K562 (cell line): Measurements from ENCODE around the gene NUP62. TPM values are rescaled to one million over a fixed set of nuclear protein-coding genes. Genes with fewer than 3 reads are reported as not detected.

Source experiments
- ETS2 ChIP-seq: IDR thresholded peaks from 2 replicates; pipeline ENCODE4 v1.6.1; 2016; ENCODE audit warnings: borderline replicate concordance, missing genetic modification characterization, mild to moderate bottlenecking, moderate library complexity, missing compliant biosample characterization; ENCODE audit not compliant: poor library complexity, severe bottlenecking
- GATAD2A ChIP-seq: fragments of 450-650 bp; IDR thresholded peaks from 2 replicates; pipeline ENCODE4 v1.6.1; 2017
- GTF2E2 ChIP-seq: fragments of 200-800 bp; sonication (Bioruptor generic); IDR thresholded peaks from 2 replicates; pipeline ENCODE4 v1.6.1; 2016; ENCODE audit warnings: missing genetic modification characterization, missing compliant biosample characterization
- HDGF ChIP-seq: fragments of 450-650 bp; IDR thresholded peaks from 2 replicates; pipeline ENCODE4 v1.6.1; 2016
- TCF3 ChIP-seq: sonication (generic); formaldehyde crosslinking; IDR thresholded peaks from 2 replicates; pipeline ENCODE4 v1.4.0; 2020; ENCODE audit warnings: mild to moderate bottlenecking, missing genetic modification reagents
- ZBED1 ChIP-seq: IDR thresholded peaks from 2 replicates; pipeline ENCODE4 v1.6.1; 2014
- ZBTB8A ChIP-seq: fragments of 450-650 bp; IDR thresholded peaks from 2 replicates; pipeline ENCODE4 v1.6.1; 2018; ENCODE audit warnings: mild to moderate bottlenecking, moderate library complexity; ENCODE audit not compliant: partially characterized antibody
- ZNF165 ChIP-seq: fragments of 250-450 bp; sonication (Bioruptor Pico); IDR thresholded peaks from 2 replicates; pipeline ENCODE4 v1.4.0; 2020; ENCODE audit warnings: borderline replicate concordance
- ZNF212 ChIP-seq: fragments of 450-650 bp; formaldehyde crosslinking; IDR thresholded peaks from 2 replicates; pipeline ENCODE4 v1.4.0; 2020; ENCODE audit warnings: mild to moderate bottlenecking
- ZNF778 ChIP-seq: fragments of 450-650 bp; formaldehyde crosslinking; IDR thresholded peaks from 2 replicates; pipeline ENCODE4 v1.4.0; 2020; ENCODE audit warnings: mild to moderate bottlenecking, moderate library complexity
- polyA plus RNA-seq, 8 experiments: library from polyadenylated mRNA; depleted of rRNA in 4 of 8; stranded (reverse) in 5 of 8; unstranded in 3 of 8; fragments of >200 nt; fragmentation: Nextera tagmentation in 2 of 8; fragmentation: Illumina TruSeq in 1 of 8; extraction: Ambion mirVana in 2 of 8; extraction: Trizol in 1 of 8; gene quantifications; 2 replicates each; pipeline versions ENCODE4 v1.2.1 to v1.2.3, GENCODE V29; 2011 to 2014; ENCODE audit warnings: inconsistent platforms in 1 of 8, missing spikeins in 1 of 8
- total RNA-seq, 7 experiments: library from RNA; depleted of rRNA in 6 of 7; stranded (reverse); fragments of >200 nt in 6 of 7; fragmentation: Illumina TruSeq in 2 of 7; extraction: Trizol in 2 of 7; gene quantifications; 2 replicates each; pipeline versions ENCODE4 v1.2.1 to v1.2.3, GENCODE V29; 2011 to 2021; ENCODE audit warnings: low replicate concordance in 1 of 7
- TF ChIP-seq, protein P1 (sequence below): sonication (generic); formaldehyde crosslinking; IDR thresholded peaks from 2 replicates; pipeline ENCODE4 v1.8.1; 2022; ENCODE audit warnings: missing genetic modification reagents
- TF ChIP-seq, protein P2 (sequence below): fragments of 250-450 bp; sonication (Bioruptor Pico); IDR thresholded peaks from 2 replicates; pipeline ENCODE4 v1.8.0; 2022; ENCODE audit warnings: inconsistent platforms
- TF ChIP-seq, protein P3 (sequence below): fragments of 250-450 bp; sonication (Bioruptor Pico); IDR thresholded peaks from 2 replicates; pipeline ENCODE4 v1.5.0; 2021; ENCODE audit warnings: mild to moderate bottlenecking, moderate library complexity

The NUP62 gene
- total and polyA plus RNA-seq, 9 of the 15 experiments (the other 6 are each of a cell fraction or from before 2014, with no cell fraction given): 16.9 to 109 (median 66.0) TPM

DNA sequence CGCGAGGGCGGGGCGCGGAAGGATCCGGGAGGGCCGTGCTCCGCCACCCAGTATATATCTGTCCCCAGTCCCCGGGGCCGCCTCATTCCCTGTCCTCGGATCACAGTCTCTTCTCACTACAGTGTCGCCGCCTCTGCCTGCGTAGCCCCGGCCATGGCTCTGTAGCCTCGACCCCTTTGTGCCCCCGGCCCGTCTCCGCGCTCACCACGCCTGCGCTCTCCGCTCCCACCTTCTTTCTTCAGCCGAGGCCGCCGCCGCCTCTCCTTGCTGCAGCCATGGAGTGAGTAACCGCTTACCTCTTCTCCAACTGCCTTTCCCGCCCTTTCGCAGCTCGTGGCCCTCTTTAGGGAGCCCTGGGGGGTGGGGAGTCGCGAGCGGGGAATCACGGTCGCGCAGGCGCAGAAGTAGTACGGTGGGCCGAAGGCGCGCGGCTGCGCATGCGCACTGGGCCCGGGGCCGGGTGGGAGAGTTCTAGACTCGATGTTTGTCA lies at the start of gene NUP62, which contains the start of gene ATF5 (continued):
- TF ChIP-seq GTF2E2 (tag) (peak; percentile 97), ZNF778 (no peak), ZNF212 (CRISPR knock-in tag) (no peak), GATAD2A (no peak), ZNF165 (CRISPR knock-in tag) (no peak), ZBED1 (peak; percentile 84; the same call in 1 of the 2 replicates), ZBTB8A (no peak), TCF3 (peak; percentile 5), HDGF (no peak), ETS2 (tag) (no peak)
- TF ChIP-seq, protein P1, sequence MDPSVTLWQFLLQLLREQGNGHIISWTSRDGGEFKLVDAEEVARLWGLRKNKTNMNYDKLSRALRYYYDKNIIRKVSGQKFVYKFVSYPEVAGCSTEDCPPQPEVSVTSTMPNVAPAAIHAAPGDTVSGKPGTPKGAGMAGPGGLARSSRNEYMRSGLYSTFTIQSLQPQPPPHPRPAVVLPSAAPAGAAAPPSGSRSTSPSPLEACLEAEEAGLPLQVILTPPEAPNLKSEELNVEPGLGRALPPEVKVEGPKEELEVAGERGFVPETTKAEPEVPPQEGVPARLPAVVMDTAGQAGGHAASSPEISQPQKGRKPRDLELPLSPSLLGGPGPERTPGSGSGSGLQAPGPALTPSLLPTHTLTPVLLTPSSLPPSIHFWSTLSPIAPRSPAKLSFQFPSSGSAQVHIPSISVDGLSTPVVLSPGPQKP: 0 out of 2 replicates have a peak, but pooled peaks have one; percentile 20
- TF ChIP-seq, protein P2, sequence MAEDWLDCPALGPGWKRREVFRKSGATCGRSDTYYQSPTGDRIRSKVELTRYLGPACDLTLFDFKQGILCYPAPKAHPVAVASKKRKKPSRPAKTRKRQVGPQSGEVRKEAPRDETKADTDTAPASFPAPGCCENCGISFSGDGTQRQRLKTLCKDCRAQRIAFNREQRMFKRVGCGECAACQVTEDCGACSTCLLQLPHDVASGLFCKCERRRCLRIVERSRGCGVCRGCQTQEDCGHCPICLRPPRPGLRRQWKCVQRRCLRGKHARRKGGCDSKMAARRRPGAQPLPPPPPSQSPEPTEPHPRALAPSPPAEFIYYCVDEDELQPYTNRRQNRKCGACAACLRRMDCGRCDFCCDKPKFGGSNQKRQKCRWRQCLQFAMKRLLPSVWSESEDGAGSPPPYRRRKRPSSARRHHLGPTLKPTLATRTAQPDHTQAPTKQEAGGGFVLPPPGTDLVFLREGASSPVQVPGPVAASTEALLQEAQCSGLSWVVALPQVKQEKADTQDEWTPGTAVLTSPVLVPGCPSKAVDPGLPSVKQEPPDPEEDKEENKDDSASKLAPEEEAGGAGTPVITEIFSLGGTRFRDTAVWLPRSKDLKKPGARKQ: no peak
- TF ChIP-seq, protein P3, sequence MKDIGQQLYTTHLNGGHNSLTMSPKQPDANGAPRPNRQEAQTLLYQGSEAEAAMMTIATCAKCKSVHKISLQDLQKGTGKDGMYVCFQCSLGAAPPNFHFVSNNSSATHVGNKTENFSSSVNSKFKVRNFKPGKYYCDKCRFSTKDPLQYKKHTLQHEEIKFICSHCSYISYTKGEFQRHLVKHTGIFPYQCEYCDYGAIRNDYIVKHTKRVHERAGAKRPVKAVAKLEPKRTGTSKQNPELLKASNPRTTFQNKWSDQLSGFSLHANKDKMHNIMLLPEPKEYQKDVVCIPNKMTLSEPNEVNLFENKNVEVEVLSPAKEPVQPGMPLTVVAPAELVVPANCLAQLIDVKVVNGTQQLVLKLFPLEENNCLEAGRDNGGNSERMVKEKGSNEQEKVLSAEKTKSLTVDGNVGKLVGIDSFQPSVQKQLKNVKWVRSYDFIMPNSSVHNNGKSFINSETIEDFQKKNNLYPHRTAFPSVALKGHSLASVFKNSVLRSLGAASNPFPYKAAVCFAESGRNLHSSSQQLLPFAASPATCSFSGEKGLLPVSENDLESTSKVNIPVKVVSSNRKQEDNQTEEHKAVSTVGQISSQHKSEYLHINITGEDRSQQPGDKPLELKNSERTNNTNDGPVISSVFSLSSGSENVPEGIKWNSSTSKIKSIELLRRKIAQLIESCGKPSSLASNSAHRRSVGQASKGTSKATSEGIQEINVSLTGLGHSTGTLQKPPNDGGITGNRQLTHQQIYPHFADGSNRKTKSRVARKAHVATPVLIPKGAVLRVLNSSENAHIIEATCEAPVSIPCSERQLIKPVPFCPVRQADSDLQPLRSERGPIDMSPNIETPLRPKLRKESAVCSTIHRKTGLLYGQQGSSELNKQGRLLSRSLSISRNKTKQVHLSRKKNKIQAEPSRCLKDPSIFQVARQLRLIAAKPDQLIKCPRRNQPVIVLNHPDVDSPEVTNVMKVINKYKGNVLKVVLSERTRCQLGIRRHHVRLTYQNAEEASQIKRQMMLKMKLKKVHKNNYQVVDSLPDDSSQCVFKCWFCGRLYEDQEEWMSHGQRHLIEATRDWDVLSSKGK (CRISPR knock-in tag): no peak
